GM23338 (cell line): ENCODE data around the gene ZHX3. TPM values are rescaled to one million over a fixed set of nuclear protein-coding genes. Genes with fewer than 3 reads are reported as not detected.
"Not testable (repeated sequence)": the region's sequence is repeated elsewhere in the genome, so short reads cannot be mapped to it uniquely, and the experiment has no call there.

Source experiments
- ATAC-seq: fragments of 200-7000 bp; cut with Tn5 transposase; 3 replicates; pipeline ENCODE4 v1.9.1; 2020
- DNase-seq: peaks from one replicate; pipeline ENCODE4 v3.0.0-alpha.2; 2015; ENCODE audit warnings: low spot score
- H2AFZ ChIP-seq: fragments of 200-600 bp; sonication (generic); 2 replicates; pipeline ENCODE4 v1.8.0; 2016; ENCODE audit warnings: antibody characterized with exemption, mild to moderate bottlenecking, moderate library complexity
- H3F3A ChIP-seq: fragments of 200-600 bp; sonication (generic); replicated peaks from 2 replicates; pipeline ENCODE4 v1.8.0; 2017; ENCODE audit warnings: antibody characterized with exemption, mixed run types, low read depth
- H3K27ac ChIP-seq: fragments of 200-600 bp; sonication (generic); 2 replicates; pipeline ENCODE4 v1.6.1; 2016; ENCODE audit warnings: low read depth
- H3K27me3 ChIP-seq: fragments of 200-600 bp; sonication (generic); 2 replicates; pipeline ENCODE4 v1.8.0; 2016; ENCODE audit warnings: mild to moderate bottlenecking, mixed run types, moderate library complexity; ENCODE audit not compliant: insufficient read depth
- H3K36me3 ChIP-seq: fragments of 200-600 bp; sonication (generic); 2 replicates; pipeline ENCODE4 v1.8.0; 2016; ENCODE audit warnings: mild to moderate bottlenecking; ENCODE audit not compliant: insufficient read depth
- H3K4me1 ChIP-seq: fragments of 200-600 bp; sonication (generic); 2 replicates; pipeline ENCODE4 v1.8.0; 2016; ENCODE audit warnings: mild to moderate bottlenecking, moderate library complexity; ENCODE audit not compliant: insufficient read depth
- H3K4me2 ChIP-seq: fragments of 200-600 bp; sonication (generic); 2 replicates; pipeline ENCODE4 v1.7.1; 2017; ENCODE audit warnings: mixed run types
- H3K4me3 ChIP-seq: fragments of 200-600 bp; sonication (generic); 2 replicates; pipeline ENCODE4 v1.6.1; 2016; ENCODE audit warnings: mixed run types
- H3K79me2 ChIP-seq: fragments of 200-600 bp; sonication (generic); replicated peaks from 2 replicates; pipeline ENCODE4 v1.8.0; 2017; ENCODE audit warnings: mild to moderate bottlenecking; ENCODE audit not compliant: insufficient read depth
- H3K9me2 ChIP-seq: fragments of 200-600 bp; sonication (generic); 2 replicates; pipeline ENCODE4 v1.8.0; 2017; ENCODE audit not compliant: insufficient read depth
- H4K20me1 ChIP-seq: fragments of 200-600 bp; sonication (generic); replicated peaks from 2 replicates; pipeline ENCODE4 v1.8.0; 2017; ENCODE audit warnings: mild to moderate bottlenecking; ENCODE audit not compliant: insufficient read depth
- H3K27ac Mint-ChIP-seq: 2 replicates; pipeline ENCODE4 v1.8.0; 2020; ENCODE audit warnings: inconsistent platforms, mild to moderate bottlenecking, moderate library complexity, mixed read lengths
- H3K27me3 Mint-ChIP-seq: 3 replicates; pipeline ENCODE4 v1.8.0; 2022; ENCODE audit warnings: low read depth, mild to moderate bottlenecking, moderate library complexity, mixed read lengths, inconsistent platforms; ENCODE audit not compliant: insufficient read depth, poor library complexity
- H3K36me3 Mint-ChIP-seq: 3 replicates; pipeline ENCODE4 v1.8.0; 2021; ENCODE audit warnings: low read depth, mild to moderate bottlenecking, inconsistent platforms, moderate library complexity, mixed read lengths
- H3K4me1 Mint-ChIP-seq: 3 replicates; pipeline ENCODE4 v1.8.0; 2020; ENCODE audit warnings: mild to moderate bottlenecking, inconsistent platforms, mixed read lengths
- H3K4me3 Mint-ChIP-seq: 3 replicates; pipeline ENCODE4 v1.8.0; 2021; ENCODE audit warnings: moderate library complexity, mild to moderate bottlenecking, inconsistent platforms, mixed read lengths
- H3K9me3 Mint-ChIP-seq: 3 replicates; pipeline ENCODE4 v1.8.0; 2020; ENCODE audit warnings: moderate library complexity, mild to moderate bottlenecking, inconsistent platforms, mixed read lengths
- CTCF ChIP-seq, 2 experiments: fragments of 200-600 bp in 1 of 2; sonication (generic) in 1 of 2; conservative IDR thresholded peaks; 2 replicates each; pipeline versions ENCODE4 v1.5.1 to v1.6.1; 2016 to 2017; ENCODE audit warnings: antibody characterized with exemption in 2 of 2, low read depth in 2 of 2, mild to moderate bottlenecking in 2 of 2, moderate library complexity in 1 of 2
- EZH2 ChIP-seq: fragments of 200-600 bp; sonication (generic); IDR thresholded peaks from one replicate; pipeline ENCODE4 v1.8.0; 2017; ENCODE audit warnings: antibody characterized with exemption, mild to moderate bottlenecking, low read depth; ENCODE audit not compliant: unreplicated experiment
- EZH2phosphoT487 ChIP-seq: fragments of 200-600 bp; sonication (generic); IDR thresholded peaks from one replicate; pipeline ENCODE4 v1.8.1; 2018; ENCODE audit warnings: antibody characterized with exemption; ENCODE audit not compliant: unreplicated experiment
- JUNB ChIP-seq: IDR thresholded peaks from one replicate; pipeline ENCODE4 v1.6.1; 2016; ENCODE audit warnings: antibody characterized with exemption; ENCODE audit not compliant: unreplicated experiment
- ZNF114 ChIP-seq: fragments of 250-450 bp; sonication (Bioruptor Pico); IDR thresholded peaks from 2 replicates; pipeline ENCODE4 v1.5.0; 2020; ENCODE audit warnings: mild to moderate bottlenecking, moderate library complexity
- ZNF331 ChIP-seq: fragments of 250-450 bp; sonication (Bioruptor Pico); IDR thresholded peaks from 2 replicates; pipeline ENCODE4 v1.5.0; 2020; ENCODE audit warnings: low read depth, mild to moderate bottlenecking, moderate library complexity
- polyA plus RNA-seq: library from polyadenylated mRNA; unstranded; fragments of >200 nt; fragmentation: Nextera tagmentation; extraction: Ambion mirVana; gene quantifications from 2 replicates; pipeline ENCODE4 v1.2.1, GENCODE V29; 2016
- total RNA-seq: library from RNA; depleted of rRNA; stranded (reverse); fragments of >200 nt; shearing (Covaris generic); gene quantifications from 2 replicates; pipeline ENCODE4 v1.2.3, GENCODE V29; 2014

The ZHX3 gene
- total and polyA plus RNA-seq, 2 experiments from 2014 or later: 1.7 to 2.8 TPM

- H4K20me1 ChIP-seq, H3K36me3 ChIP-seq, H3K9me2 ChIP-seq, H3K36me3 Mint-ChIP-seq, ATAC-seq, H3K4me3 ChIP-seq, H3K4me2 ChIP-seq, H2AFZ ChIP-seq, H3K4me1 Mint-ChIP-seq, DNase-seq, H3K4me3 Mint-ChIP-seq, H3K27me3 Mint-ChIP-seq, H3F3A ChIP-seq, H3K27me3 ChIP-seq, H3K27ac Mint-ChIP-seq, H3K27ac ChIP-seq, H3K79me2 ChIP-seq, H3K4me1 ChIP-seq, H3K9me3 Mint-ChIP-seq: not testable (repeated sequence)
These were observed 80.3 kb downstream of the ZHX3 start for GRCh38 chr20:41237233-41237632.

DNA sequence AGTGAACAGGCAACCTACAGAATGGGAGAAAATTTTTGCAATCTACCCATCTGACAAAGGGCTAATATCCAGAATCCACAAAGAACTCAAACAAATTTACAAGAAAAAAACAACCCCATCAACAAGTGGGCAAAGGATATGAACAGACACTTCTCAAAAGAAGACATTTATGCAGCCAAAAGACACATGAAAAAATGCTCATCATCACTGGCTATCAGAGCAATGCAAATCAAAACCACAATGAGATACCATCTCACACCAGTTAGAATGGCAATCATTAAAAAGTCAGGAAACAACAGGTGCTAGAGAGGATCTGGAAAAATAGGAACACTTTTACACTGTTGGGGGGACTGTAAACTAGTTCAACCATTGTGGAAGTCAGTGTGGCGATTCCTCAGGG lies 80.7 kb downstream of the ZHX3 start:
- H3K4me1 Mint-ChIP-seq, H3K79me2 ChIP-seq, H3K9me2 ChIP-seq, H3K4me3 ChIP-seq, H3K4me1 ChIP-seq, H3K27me3 ChIP-seq, H4K20me1 ChIP-seq, H2AFZ ChIP-seq, ATAC-seq, H3K27ac ChIP-seq, H3K27ac Mint-ChIP-seq, H3K4me2 ChIP-seq, H3K36me3 Mint-ChIP-seq, H3K27me3 Mint-ChIP-seq, H3F3A ChIP-seq, DNase-seq, H3K9me3 Mint-ChIP-seq, H3K36me3 ChIP-seq, H3K4me3 Mint-ChIP-seq: not testable (repeated sequence)

DNA sequence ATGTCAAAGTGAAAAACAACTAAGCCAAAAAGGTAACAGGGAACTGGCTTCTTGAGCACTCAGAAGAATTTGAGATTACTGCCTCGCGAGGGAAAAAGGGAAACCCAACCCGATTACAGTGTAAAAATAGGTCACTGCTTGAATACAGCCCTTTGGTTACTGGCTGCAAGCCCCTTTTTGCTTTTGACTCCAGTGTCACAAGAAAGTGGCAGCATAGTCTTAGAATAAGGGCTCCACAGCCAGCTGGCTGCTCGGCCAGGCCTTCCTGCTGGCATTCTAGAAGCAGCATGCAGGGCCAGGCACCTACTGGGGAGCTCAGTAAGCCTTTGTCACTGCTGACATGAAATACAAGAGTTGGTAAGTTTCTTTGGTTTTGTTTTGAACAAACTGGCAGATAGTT lies 83.0 kb downstream of the ZHX3 start:
- ATAC-seq (no peak), DNase-seq (no peak)
- Histone ChIP-seq H3K27me3 (no peaks in the 10 kb centered on the region), H3K36me3 (no peaks in the 10 kb centered on the region), H3K79me2 (no peaks in the 10 kb centered on the region), H4K20me1 (no peaks in the 10 kb centered on the region), H3K4me1 (no peaks in the 10 kb centered on the region), H3K4me2 (no peak overlapping the region), H3K4me3 (no peak overlapping the region), H3F3A (no peaks in the 10 kb centered on the region), H3K9me2 (no peaks in the 10 kb centered on the region), H2AFZ (no peak overlapping the region), H3K27ac (no peak overlapping the region)
- no peak for TF ChIP-seq CTCF (conservative IDR thresholded peaks at IDR 0.05; ENCODE audit: low read depth in 2 of 2)
- no peak for TF ChIP-seq EZH2phosphoT487
- TF ChIP-seq JUNB: no peak
- no peak for TF ChIP-seq ZNF114 (CRISPR knock-in tag)
- TF ChIP-seq EZH2: no peak
- no peak for TF ChIP-seq ZNF331 (CRISPR knock-in tag)
- Mint-ChIP-seq H3K4me3 (no peak overlapping the region), H3K36me3 (no peaks in the 10 kb centered on the region), H3K27me3 (peaks cover 3% of the 10 kb centered on the region), H3K27ac (no peak overlapping the region), H3K9me3 (no peaks in the 10 kb centered on the region), H3K4me1 (no peaks in the 10 kb centered on the region)
